ENCODE data around the gene CARS2. TPM values are rescaled to one million over a fixed set of nuclear protein-coding genes. Genes with fewer than 3 reads are reported as not detected.

CARS2 gene
- total RNA-seq, 6 experiments from 2014 or later, result 22.0 to 53.2 (median 27.3) TPM

DNA sequence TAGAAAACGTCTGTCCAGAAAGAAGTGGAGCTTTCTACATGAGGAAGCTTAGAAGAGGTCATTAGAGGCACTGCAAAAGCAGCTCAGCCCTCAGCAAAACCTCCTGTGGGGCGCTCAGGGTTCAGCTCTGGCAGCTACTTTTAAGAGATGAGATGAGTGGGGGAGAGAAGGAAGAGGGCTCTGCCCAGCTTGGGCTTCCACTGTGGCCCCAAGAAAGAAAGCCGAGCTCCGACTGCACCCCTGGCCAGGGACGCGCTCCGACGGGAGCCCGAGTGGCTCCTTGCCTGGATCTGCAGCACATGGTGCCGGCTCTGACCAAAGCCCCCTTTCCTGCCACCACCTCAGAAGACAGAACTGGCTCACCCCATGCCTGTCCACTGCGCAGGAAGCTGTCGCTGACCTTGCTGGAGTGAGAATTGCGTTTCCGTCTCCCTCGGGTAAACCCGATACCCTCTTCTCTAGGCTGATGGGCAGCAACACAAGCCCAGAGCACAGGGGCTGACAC lies 54.1 kb downstream of the CARS2 start:
- TF ChIP-seq CTCF (IDR thresholded peaks at IDR 0.05), result no peak
- no peak for TF ChIP-seq POLR2A (IDR thresholded peaks at IDR 0.05)
- intact Hi-C loops (cut with DNase I), result loop anchor here in 1 of 2 donors (10.0 kb wide), 1 partner anchor 833 kb away; no protein-coding TSS in a partner anchor
- WGBS (ENCODE audit: insufficient coverage, low coverage, low lambda C conversion rate, missing lambda C conversion rate), result 89% methylated on average over 4 of the region's 16 CpGs
- H3K36me3 ChIP-seq, result peaks cover 0 to 8% (median 2%) of the 10 kb centered on the region in 4 donors
- DNase-seq (no peak), ATAC-seq (no peak)
- H3K27me3 ChIP-seq, result no peaks in the 10 kb centered on the region
- no peak overlapping the region for H3K4me3 ChIP-seq
- no peaks in the 10 kb centered on the region for H3K4me1 ChIP-seq
- H3K27ac ChIP-seq, result no peak overlapping the region
- no peaks in the 10 kb centered on the region for H3K9me3 ChIP-seq

- no peak for ATAC-seq
- DNase-seq, result no peak
- Histone ChIP-seq H3K4me1 (no peaks in the 10 kb centered on the region), H3K27ac (no peak overlapping the region), H3K27me3 (no peaks in the 10 kb centered on the region), H3K9me3 (no peaks in the 10 kb centered on the region), H3K4me3 (no peak overlapping the region), H3K36me3 (peaks cover 0 to 8% (median 2%) of the 10 kb centered on the region in 4 donors)
- TF ChIP-seq POLR2A (IDR thresholded peaks at IDR 0.05) (no peak), CTCF (IDR thresholded peaks at IDR 0.05) (no peak)
- intact Hi-C loops (cut with DNase I), result loop anchor here in 1 of 2 donors (10.0 kb wide), 1 partner anchor 834 kb away; no protein-coding TSS in a partner anchor
- WGBS (ENCODE audit: insufficient coverage, low coverage, low lambda C conversion rate, missing lambda C conversion rate), result 91% methylated on average over 8 of the region's 14 CpGs
These were observed 54.6 kb downstream of the CARS2 start for GRCh38 chr13:110651271-110651670.

DNA sequence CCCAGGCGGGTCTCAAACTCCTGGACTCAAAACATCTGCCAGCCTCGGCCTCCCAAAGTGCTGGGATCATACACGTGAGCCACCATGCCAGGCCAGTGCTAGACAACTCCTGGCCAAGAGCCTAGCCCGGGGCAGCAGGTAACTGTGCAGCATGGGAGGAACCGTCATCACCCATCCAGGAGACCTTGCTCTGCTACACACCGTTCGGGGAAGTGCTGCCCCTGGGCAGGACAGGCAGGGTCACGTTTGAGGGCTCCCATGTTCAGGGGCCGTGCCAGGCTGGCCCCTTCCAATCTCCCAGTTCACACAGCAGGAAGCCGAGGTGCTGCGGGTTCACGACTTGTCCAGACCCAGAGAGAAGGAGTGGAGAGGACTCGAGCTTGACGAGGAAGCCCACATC lies 55.5 kb downstream of the CARS2 start:
- Histone ChIP-seq H3K27me3 (no peaks in the 10 kb centered on the region), H3K9me3 (no peaks in the 10 kb centered on the region), H3K27ac (no peak overlapping the region), H3K4me1 (no peaks in the 10 kb centered on the region), H3K4me3 (no peak overlapping the region), H3K36me3 (peaks cover 0 to 8% (median 2%) of the 10 kb centered on the region in 4 donors)
- ATAC-seq (no peak), DNase-seq (no peak)
- WGBS (ENCODE audit: insufficient coverage, low coverage, low lambda C conversion rate, missing lambda C conversion rate), result 94% methylated on average over 3 of the region's 14 CpGs
- intact Hi-C loops (cut with DNase I), result loop anchor here in 1 of 2 donors (10.0 kb wide), 1 partner anchor 834 kb away; no protein-coding TSS in a partner anchor
- TF ChIP-seq CTCF (IDR thresholded peaks at IDR 0.05), result no peak
- TF ChIP-seq POLR2A (IDR thresholded peaks at IDR 0.05), result no peak

- Histone ChIP-seq H3K9me3 (no peaks in the 10 kb centered on the region), H3K4me1 (peaks cover 0 to 7% (median 3%) of the 10 kb centered on the region in 4 donors), H3K36me3 (peaks cover 0 to 8% (median 2%) of the 10 kb centered on the region in 4 donors), H3K27me3 (no peaks in the 10 kb centered on the region), H3K4me3 (no peak overlapping the region), H3K27ac (no peak overlapping the region)
- TF ChIP-seq POLR2A (IDR thresholded peaks at IDR 0.05) (no peak), CTCF (IDR thresholded peaks at IDR 0.05) (no peak)
- intact Hi-C loops (cut with DNase I), result no loop called here
- ATAC-seq (no peak), DNase-seq (no peak)
- 80% methylated on average over 4 of the region's 7 CpGs for WGBS (ENCODE audit: insufficient coverage, low coverage, low lambda C conversion rate, missing lambda C conversion rate)
These were observed 56.4 kb downstream of the CARS2 start for GRCh38 chr13:110649551-110649950.
